ENCODE measurements around the gene IREB2.

IREB2 gene

GRCh38 chr15:78437107-78437761, 782 bp upstream of the IREB2 start:
- peak in 1 of 4 experiments; percentile 61 for DNase-seq

DNA sequence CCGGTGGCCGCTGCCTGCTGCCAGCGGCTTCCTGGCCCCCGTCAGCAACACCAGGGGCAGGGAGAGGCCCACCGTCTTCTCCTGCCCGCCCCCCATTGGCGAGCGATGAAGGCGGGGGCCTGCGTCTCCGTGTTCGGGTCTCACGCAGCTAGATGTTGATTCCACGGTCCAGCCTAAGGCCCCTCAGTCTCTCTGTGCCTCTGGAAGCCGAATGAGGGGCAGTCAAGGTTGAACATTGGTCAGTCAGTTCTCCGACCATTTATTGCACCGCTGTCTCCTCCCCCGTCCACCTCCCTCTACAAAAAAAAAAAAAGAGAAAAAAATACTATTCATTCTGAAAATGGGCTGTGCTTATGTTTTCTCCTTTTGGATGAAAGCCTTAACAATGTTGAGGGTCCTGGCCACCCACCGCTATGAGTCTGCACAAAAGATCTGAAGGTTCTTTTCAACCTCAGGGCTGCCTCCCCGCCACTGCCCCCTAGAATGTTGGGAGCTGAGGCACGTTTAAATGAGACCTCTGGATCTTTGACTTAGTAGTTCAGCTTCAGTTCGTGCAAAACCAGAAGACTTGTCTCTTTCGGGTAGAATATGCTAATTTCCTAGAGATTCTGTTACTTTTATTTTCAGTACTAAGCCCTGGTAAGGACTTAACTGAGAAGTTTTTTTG, 736 bp downstream of the IREB2 start:
- DNase-seq: peak in 1 of 4 experiments; percentile 5

- no peak for DNase-seq
Observed at GRCh38 chr15:78440375-78441373, 2.7 kb downstream of the IREB2 start.

DNA sequence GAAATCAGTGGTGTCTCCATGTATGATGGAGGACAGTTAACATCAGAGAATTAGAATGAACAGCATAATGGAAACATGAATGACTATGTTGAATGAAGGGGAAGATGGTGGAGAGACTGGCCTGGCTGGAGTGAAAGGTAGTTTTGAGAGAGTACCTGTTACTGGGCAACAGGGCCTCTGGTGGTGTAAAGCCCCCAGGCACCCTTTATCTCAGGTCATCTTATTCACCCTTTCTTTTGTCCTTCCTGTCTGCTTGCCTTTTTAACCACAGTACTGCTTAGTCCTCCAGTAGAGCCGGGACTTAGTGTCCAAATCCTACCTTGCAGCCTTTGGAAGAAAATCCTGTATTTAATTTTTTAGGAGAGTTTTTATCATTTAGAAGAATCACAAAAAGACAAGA, 6.2 kb downstream of the IREB2 start:
- DNase-seq: no peak

- no peak for DNase-seq
Observed at GRCh38 chr15:78445875-78446274, 7.9 kb downstream of the IREB2 start.

DNA sequence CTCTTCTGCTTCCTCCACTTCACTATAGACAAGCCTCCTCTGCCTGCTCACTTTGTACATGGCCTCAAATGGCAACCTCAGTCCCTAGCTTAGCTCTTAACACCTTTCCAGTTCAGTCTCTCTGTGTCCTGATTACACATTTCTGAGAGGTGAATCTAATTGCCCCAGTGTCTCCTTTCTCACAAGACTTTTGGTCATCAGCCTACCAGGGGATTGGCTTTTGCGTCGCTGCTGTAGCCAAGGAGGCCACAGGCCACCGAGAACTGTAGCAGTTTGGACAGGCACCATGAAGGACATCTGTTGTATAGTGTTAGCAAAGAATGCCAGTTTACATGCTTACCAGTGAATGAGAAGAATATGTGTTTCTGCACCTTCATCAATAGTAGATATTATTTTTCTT, 8.5 kb downstream of the IREB2 start:
- DNase-seq: no peak

- no peak for DNase-seq
Observed at GRCh38 chr15:78448441-78449219, 10.6 kb downstream of the IREB2 start.

DNA sequence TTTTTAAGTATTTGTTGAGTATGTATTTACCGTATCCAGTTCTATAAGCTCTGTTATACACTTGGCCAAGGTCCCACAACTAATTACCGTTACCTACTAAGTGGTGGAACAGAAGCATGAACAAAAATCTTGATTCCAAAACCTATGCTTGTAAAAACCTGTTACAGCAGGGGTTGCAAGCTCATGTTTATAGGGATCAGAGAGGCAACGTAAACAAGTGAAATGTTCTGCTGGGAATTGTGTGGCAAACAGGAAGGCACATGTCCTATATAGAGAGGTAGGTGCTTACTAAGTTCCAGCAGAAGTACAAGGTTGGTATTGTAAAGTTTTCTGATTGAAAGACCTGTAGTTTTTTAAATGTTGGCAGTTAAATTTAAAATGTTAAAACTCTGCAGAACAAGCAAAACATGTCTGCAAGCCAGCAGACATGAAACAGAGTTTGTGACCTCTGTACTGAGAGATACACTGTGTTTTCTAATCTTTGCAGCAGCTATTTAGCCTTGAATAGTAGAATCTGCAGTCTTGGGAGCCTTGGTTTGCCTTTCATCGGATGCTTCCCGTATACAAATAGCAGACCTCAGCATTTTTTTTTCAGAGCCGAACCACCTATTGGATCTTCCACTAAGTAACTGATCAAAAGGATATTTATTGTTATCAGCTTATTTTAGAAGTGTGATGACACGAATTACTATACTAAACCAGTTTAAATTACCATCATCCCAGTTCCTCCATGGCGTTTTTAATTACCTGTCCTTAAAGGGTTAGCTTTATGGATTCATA, 11.4 kb downstream of the IREB2 start:
- DNase-seq: no peak

GRCh38 chr15:78450285-78450858, 12.4 kb downstream of the IREB2 start:
- DNase-seq: no peak

- DNase-seq: no peak
Observed at GRCh38 chr15:78452485-78452884, 14.5 kb downstream of the IREB2 start.

DNA sequence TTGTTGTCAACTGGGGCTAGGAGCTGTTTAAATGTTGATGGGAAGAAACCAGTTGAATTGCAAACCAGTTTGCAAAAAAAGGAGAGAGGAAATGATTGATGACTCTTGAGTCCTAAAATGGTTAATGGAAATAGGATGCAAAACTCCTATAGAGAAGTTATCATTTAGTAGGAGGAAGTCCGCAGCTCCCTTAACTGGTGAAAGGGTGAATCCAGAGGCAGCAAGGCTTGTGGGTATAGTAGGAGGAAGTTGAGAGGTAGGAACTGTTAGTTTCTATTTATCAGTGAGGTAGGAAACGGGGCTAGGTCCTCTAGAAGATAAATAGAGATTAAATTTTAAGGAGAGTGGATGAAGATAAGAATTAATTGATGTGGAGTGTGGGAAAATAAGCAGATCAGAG, 15.4 kb downstream of the IREB2 start:
- DNase-seq: no peak

DNA sequence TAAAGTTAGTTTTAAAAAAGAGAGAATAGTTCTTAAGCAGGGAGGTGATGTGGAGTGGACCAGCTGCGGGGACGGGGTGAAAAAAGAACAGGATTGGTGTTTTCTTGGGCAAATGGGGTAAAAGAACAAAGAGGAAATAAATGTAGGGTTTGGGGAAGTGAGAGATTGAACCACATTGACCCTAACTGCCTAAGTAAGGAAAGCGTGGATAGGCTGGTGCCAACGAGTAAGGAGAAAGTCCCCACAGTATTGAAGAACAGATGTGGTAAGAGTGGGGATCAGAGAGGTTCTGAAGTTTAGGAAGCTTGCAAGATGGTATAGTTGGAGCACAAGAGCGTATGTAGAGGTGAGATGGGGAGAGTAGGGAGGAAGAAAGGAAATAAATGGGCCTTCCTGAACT, 17.0 kb downstream of the IREB2 start:
- no peak for DNase-seq

GRCh38 chr15:78455749-78456148, 17.7 kb downstream of the IREB2 start:
- no peak for DNase-seq

- DNase-seq: no peak
Observed at GRCh38 chr15:78456426-78456825, 18.4 kb downstream of the IREB2 start.

DNA sequence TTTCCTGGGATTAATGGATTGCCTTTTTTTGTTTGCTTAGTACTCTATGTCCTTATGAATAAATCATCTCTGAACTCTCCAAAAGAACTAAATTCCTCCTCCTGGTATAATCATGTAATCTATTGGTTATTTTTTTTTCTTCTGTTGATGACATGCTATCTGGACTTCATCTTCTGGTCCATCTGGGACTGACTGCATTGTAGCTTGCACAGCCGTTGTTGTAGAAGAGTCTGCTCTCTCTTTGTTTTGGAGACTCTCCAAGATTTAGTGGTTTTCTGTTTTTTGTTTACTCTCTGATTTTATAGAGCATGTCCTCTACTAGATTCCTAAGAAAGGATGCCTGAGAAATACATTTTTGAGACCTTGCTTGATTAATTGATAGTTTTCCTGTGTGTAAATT, 19.1 kb downstream of the IREB2 start:
- no peak for DNase-seq

DNA sequence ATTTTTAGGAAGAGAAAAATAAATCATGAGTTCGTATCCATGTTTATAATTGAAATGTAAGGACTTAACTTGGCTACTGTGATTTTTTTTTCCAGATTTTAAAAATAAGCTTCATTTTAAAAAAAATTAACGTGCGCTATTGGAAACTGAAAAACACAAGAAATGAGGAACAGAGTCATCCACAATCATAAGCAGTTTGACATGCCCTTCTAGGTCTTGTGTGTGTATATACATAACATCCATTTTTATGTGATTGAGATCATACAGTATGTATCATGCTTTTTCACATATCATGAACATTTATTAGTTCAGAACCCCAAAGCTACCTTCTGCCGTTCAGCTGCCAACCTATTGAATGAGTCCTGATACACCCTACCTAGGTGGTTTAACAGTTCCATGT, 22.7 kb downstream of the IREB2 start:
- DNase-seq: no peak

GRCh38 chr15:78461171-78461888, 23.3 kb downstream of the IREB2 start:
- DNase-seq: peak in 2 of 4 experiments; percentile 7 to 12

- no peak for DNase-seq
Observed at GRCh38 chr15:78469031-78469430, 31.0 kb downstream of the IREB2 start.

- DNase-seq: no peak
Observed at GRCh38 chr15:78477295-78477694, 39.3 kb downstream of the IREB2 start.

DNA sequence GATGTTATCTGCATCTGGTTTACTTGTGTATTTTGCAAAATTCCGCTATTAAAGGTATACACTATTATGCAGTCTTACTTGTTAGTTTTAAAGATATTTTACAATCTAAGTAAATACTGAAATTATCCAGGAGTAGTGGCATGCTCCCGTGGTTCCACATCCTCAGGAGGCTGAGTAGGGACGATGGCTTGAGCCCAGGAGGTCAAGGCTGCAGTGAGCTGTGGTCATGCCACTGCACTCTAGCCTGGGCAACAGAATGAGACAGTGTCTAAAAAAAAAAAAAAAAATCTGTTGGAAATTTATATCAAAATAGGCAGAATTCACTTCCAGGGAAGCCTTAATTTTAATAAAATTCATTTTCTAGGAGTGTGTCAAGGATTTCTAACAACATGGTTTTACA, 41.6 kb downstream of the IREB2 start:
- no peak for DNase-seq

DNA sequence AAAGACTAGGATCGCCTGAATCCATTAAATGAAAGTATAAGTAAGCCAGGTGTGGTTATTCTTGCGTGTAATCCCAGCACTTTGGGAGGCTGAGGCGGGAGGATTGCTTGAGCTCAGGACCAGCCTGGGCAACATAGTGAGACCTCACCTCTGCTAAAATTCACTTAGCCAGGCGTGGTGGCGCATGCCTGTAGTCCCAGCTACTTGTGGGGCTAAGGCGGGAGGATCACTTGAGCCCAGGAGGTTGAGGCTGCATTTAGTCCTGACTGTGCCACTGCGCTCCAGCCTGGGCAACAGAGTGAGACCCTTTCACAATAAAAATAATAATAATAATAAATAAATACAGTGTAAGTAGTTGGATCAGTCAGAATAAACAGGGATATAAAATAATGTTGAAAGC, 43.9 kb downstream of the IREB2 start:
- no peak for DNase-seq

Data from activated CD4-positive, CD25-positive, alpha-beta regulatory T cell (primary cell).